Measurements from ENCODE around the gene DACH1. TPM values are rescaled to one million over a fixed set of nuclear protein-coding genes. Genes with fewer than 3 reads are reported as not detected.

DACH1 gene
- total RNA-seq, 2 experiments from 2014 or later = 0.71 to 0.89 TPM

- no peaks in the 10 kb centered on the region for H3K9me3 Mint-ChIP-seq
- H3K4me3 ChIP-seq (ENCODE audit: low read length) = no peak overlapping the region
- no peak for TF ChIP-seq CTCF (IDR thresholded peaks at IDR 0.05)
Measured at GRCh38 chr13:71830736-71831135, 36.3 kb downstream of the DACH1 start.

GRCh38 chr13:71830323-71830722, 36.7 kb downstream of the DACH1 start:
- Mint-ChIP-seq H3K9me3 (no peaks in the 10 kb centered on the region), H3K4me1 (ENCODE audit: low read depth) (peaks cover 28% of the 10 kb centered on the region), H3K4me3 (no peak overlapping the region), H3K36me3 (ENCODE audit: low read depth) (no peaks in the 10 kb centered on the region), H3K27ac (no peak overlapping the region), H3K27me3 (no peaks in the 10 kb centered on the region)
- ChIA-PET POLR2A (no interaction called here), CTCF (no interaction called here)
- intact Hi-C loops (cut with DNase I, micrococcal nuclease) = no loop called here
- H3K36me3 ChIP-seq (ENCODE audit: insufficient read depth, low read length) = no peaks in the 10 kb centered on the region
- H3K9me3 ChIP-seq (ENCODE audit: control insufficient read depth in 1 of 2, insufficient read depth in 1 of 2, low read length in 2 of 2) = no peaks in the 10 kb centered on the region
- ATAC-seq (ENCODE audit: poor library complexity) (no peak), DNase-seq (no peak)
- H3K4me3 ChIP-seq (ENCODE audit: low read length) = no peak overlapping the region
- TF ChIP-seq CTCF (IDR thresholded peaks at IDR 0.05) = no peak
- no peaks in the 10 kb centered on the region for H3K4me1 ChIP-seq (ENCODE audit: insufficient read depth, low read length)
- H3K27me3 ChIP-seq (ENCODE audit: control insufficient read depth in 1 of 2, insufficient read depth in 2 of 2, low read length in 2 of 2) = no peaks in the 10 kb centered on the region
- no peak overlapping the region for H3K27ac ChIP-seq (ENCODE audit: low read depth in 1 of 2, low read length in 2 of 2)

More at GRCh38 chr13:71830736-71831135, 36.3 kb downstream of the DACH1 start:
- DNase-seq = no peak
- Histone ChIP-seq H3K9me3 (ENCODE audit: control insufficient read depth in 1 of 2, insufficient read depth in 1 of 2, low read length in 2 of 2) (no peaks in the 10 kb centered on the region), H3K4me1 (ENCODE audit: insufficient read depth, low read length) (no peaks in the 10 kb centered on the region), H3K27ac (ENCODE audit: low read depth in 1 of 2, low read length in 2 of 2) (no peak overlapping the region), H3K27me3 (ENCODE audit: control insufficient read depth in 1 of 2, insufficient read depth in 2 of 2, low read length in 2 of 2) (no peaks in the 10 kb centered on the region), H3K36me3 (ENCODE audit: insufficient read depth, low read length) (no peaks in the 10 kb centered on the region)
- CTCF ChIA-PET = no interaction called here
- intact Hi-C loops (cut with DNase I, micrococcal nuclease) = no loop called here
- H3K27me3 Mint-ChIP-seq = no peaks in the 10 kb centered on the region
- POLR2A ChIA-PET = no interaction called here
- H3K4me1 Mint-ChIP-seq (ENCODE audit: low read depth) = peaks cover 28% of the 10 kb centered on the region
- ATAC-seq (ENCODE audit: poor library complexity) = no peak
- no peaks in the 10 kb centered on the region for H3K36me3 Mint-ChIP-seq (ENCODE audit: low read depth)
- H3K27ac Mint-ChIP-seq = no peak overlapping the region
- H3K4me3 Mint-ChIP-seq = no peak overlapping the region

- H3K36me3 Mint-ChIP-seq (ENCODE audit: low read depth) = no peaks in the 10 kb centered on the region
- Histone ChIP-seq H3K4me1 (ENCODE audit: insufficient read depth, low read length) (no peaks in the 10 kb centered on the region), H3K9me3 (ENCODE audit: control insufficient read depth in 1 of 2, insufficient read depth in 1 of 2, low read length in 2 of 2) (no peaks in the 10 kb centered on the region), H3K27ac (ENCODE audit: low read depth in 1 of 2, low read length in 2 of 2) (no peak overlapping the region), H3K36me3 (ENCODE audit: insufficient read depth, low read length) (no peaks in the 10 kb centered on the region), H3K4me3 (ENCODE audit: low read length) (no peak overlapping the region), H3K27me3 (ENCODE audit: control insufficient read depth in 1 of 2, insufficient read depth in 2 of 2, low read length in 2 of 2) (no peaks in the 10 kb centered on the region)
- no peak for ATAC-seq (ENCODE audit: poor library complexity)
- no peaks in the 10 kb centered on the region for H3K9me3 Mint-ChIP-seq
- intact Hi-C loops (cut with DNase I, micrococcal nuclease) = no loop called here
- POLR2A ChIA-PET = no interaction called here
- TF ChIP-seq CTCF (IDR thresholded peaks at IDR 0.05) = no peak
- no peaks in the 10 kb centered on the region for H3K27me3 Mint-ChIP-seq
- peaks cover 28% of the 10 kb centered on the region for H3K4me1 Mint-ChIP-seq (ENCODE audit: low read depth)
- CTCF ChIA-PET = no interaction called here
- no peak for DNase-seq
- no peak overlapping the region for H3K27ac Mint-ChIP-seq
- no peak overlapping the region for H3K4me3 Mint-ChIP-seq
Measured at GRCh38 chr13:71829547-71829946, 37.5 kb downstream of the DACH1 start.

Measured in CD4-positive, alpha-beta T cell (primary cell).